ENCODE results near the gene PSMC3.

- TF ChIP-seq CTCF (IDR thresholded peaks at IDR 0.05), result no peak
- TF ChIP-seq POLR2AphosphoS5 (IDR thresholded peaks at IDR 0.05), result no peak
Measured at GRCh38 chr11:47414685-47415070, 11.6 kb downstream of the PSMC3 start.

All from breast epithelium (tissue), 3 donors.